CD4-positive, alpha-beta T cell treated with Interleukin-15 for 4 hours (primary cell): ENCODE measurements around the gene DNMT3A.
A peak's percentile ranks its signal among the peaks of the same experiment; 100 is the strongest.

Experiments used
- DNase-seq: peaks from one replicate; pipeline ENCODE4 v3.0.0-alpha.2; 2020; ENCODE audit warnings: low spot score

The DNMT3A gene

GRCh38 chr2:25341753-25342371, at the start of gene DNMT3A:
Gene DNMT3A (minus strand): TSS chr2:25341925. CDS start chr2:25313984, 27,941 bp downstream.
- DNase-seq = peak; percentile 59

GRCh38 chr2:25389161-25389560, 47.4 kb upstream of the DNMT3A start:
- no peak for DNase-seq

- no peak for DNase-seq
These were observed 46.8 kb upstream of the DNMT3A start for GRCh38 chr2:25388491-25388890.

GRCh38 chr2:25387876-25388449, 46.2 kb upstream of the DNMT3A start:
- no peak for DNase-seq

GRCh38 chr2:25386971-25387875, 45.5 kb upstream of the DNMT3A start:
- no peak for DNase-seq

GRCh38 chr2:25385910-25386309, 44.2 kb upstream of the DNMT3A start:
- no peak for DNase-seq

GRCh38 chr2:25383806-25384205, 42.1 kb upstream of the DNMT3A start:
- no peak for DNase-seq

- no peak for DNase-seq
These were observed 39.8 kb upstream of the DNMT3A start for GRCh38 chr2:25381502-25381901.

- no peak for DNase-seq
These were observed 39.1 kb upstream of the DNMT3A start for GRCh38 chr2:25380586-25381375.

GRCh38 chr2:25380023-25380422, 38.3 kb upstream of the DNMT3A start:
- DNase-seq = no peak

GRCh38 chr2:25379535-25379934, 37.8 kb upstream of the DNMT3A start:
- no peak for DNase-seq

GRCh38 chr2:25378731-25379490, 37.2 kb upstream of the DNMT3A start:
- no peak for DNase-seq

- no peak for DNase-seq
These were observed 36.2 kb upstream of the DNMT3A start for GRCh38 chr2:25377822-25378421.

GRCh38 chr2:25376750-25377621, 35.3 kb upstream of the DNMT3A start:
- peak; percentile 95 for DNase-seq

GRCh38 chr2:25375989-25376545, 34.3 kb upstream of the DNMT3A start:
- no peak for DNase-seq

- DNase-seq = no peak
These were observed 33.8 kb upstream of the DNMT3A start for GRCh38 chr2:25375371-25375988.

GRCh38 chr2:25374827-25375226, 33.1 kb upstream of the DNMT3A start:
- DNase-seq = no peak

GRCh38 chr2:25374411-25374810, 32.7 kb upstream of the DNMT3A start:
- no peak for DNase-seq

GRCh38 chr2:25373269-25373981, 31.7 kb upstream of the DNMT3A start:
- DNase-seq = no peak
